GM18502 (cell line): ENCODE data around the gene ADAMTS4.

Experiments
- ATAC-seq: cut with Tn5 transposase; IDR thresholded peaks from one replicate; pipeline ENCODE4 v1.9.1; 2021; ENCODE audit warnings: mild to moderate bottlenecking; ENCODE audit not compliant: unreplicated experiment, poor library complexity

ADAMTS4 gene

DNA sequence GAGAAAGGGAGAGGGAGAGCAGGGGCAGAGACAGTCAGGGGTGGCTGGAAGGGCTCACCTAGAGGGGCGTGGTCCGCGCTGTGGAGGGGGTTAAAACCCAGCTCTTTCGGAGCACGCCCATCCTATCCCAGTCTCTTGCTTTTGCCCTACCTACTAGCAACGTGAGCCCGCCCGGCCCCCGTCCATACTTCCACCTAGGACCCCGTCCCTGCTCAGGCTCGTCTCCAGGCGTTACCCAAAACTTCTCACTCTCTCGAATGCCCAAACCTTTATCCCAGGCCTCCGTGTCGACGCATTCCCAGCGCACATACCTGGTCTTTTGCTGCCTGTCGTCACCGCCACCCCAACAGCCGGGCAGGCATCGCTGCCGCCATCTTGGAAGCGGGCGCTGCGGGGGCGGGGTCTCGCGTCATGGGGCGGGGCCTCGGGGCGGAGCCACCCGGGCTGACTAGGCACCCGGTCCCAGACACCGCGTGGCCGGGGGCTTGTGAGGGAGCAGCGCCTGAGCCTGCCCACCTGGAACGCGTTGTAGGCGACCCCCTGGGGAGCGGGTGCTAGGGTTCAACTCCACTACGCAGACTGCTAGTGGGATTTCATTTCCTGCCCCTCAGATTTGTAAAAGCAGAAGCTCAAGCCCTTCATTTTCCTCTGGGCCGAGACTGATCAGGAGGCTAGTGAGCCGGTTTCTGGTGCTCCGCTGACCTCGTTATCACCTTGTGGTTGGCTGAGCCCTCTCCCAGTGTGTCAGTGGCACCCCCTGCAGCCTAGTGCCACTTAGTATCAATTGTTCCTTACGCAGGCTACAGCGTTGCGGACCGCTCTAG, 21.5 kb downstream of the ADAMTS4 start, which contains the start of gene B4GALT3:
Gene B4GALT3, minus strand, starts transcription at position 396 of the 824 bp plus-strand sequence. CDS start 1,447 bp downstream, outside the sequence.
- ATAC-seq = peak; percentile 81

DNA sequence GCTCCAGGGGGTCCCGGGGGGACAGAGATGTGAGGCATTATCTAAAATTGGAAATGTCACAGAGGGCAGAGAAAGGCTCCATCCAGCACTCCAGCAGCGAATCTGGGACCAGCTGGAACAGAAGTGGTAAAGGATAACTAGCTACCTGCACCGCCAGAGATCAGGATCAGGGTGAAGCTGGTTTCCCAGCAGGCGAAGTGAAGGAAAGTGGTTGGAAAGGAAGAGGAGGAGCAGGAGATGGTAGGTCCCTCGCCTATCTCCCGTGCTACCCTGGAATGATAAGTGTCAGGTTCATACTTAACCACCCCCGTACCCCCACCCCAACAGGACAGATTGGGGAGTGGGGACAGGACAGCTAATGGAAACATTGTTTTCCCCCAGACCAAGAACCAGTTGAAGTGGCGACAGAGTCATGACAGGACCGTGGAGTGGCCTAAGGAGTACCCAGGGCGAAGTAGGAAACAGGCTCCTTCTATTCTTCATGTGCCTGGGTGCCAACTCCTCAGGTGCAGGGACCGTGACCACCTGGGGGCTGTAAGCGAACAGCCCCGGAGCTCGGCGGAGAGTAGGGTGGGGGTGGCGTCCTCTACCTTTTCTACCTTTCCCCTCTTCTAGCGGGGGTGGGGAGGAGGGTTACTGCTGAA, 22.3 kb downstream of the ADAMTS4 start:
- no peak for ATAC-seq

DNA sequence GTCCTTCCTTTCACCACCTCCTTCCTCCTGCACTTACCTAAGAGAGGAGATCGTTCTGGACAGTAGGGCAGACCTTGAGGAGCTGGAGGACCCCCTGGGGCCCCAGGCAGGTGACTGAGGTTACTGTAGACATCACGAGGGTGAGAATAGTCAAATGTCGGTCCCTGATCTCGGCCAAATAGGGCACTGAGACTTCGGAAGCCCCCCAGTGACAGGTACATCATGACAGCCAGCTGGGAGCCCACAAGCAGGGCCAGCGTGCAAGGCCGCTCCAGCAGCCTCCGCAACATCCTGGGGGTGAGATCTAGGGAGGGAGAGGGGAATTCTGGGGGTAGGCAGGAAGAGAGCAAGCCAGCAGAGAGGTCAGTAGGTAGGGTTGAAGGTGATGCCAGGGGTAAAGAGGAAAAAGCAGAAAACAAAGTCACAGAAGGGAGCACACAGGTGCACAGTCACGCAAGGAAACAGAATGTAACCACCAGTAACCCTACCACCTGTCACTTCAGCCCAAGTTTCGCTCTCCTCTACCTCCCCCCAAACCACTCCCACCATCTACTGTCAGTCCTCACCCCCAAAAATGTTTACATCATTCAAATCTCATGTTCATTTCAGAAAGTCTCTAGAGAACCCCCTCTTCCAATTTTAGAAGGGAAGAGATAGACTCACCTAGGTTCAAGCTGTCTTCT, 22.9 kb downstream of the ADAMTS4 start:
- no peak for ATAC-seq

DNA sequence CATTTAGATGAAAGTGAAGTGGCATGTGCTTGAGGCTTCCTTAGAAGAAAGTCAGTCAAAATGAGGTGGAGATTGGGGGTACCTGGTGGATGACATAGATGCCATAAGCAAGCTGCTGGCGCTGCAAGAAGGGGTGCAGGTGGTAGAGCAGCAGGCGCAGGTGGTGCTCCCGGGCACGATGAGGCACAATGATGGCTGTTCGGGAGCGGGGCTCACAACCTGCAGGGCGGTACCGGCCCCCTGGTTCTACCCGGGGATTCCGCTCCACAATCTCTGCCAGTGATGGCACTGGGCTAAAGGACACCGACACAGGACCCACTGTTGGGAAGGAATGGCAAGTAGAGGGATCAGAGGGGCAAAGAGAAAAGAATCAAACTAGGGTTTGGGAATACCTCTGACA, 23.9 kb downstream of the ADAMTS4 start:
- no peak for ATAC-seq

DNA sequence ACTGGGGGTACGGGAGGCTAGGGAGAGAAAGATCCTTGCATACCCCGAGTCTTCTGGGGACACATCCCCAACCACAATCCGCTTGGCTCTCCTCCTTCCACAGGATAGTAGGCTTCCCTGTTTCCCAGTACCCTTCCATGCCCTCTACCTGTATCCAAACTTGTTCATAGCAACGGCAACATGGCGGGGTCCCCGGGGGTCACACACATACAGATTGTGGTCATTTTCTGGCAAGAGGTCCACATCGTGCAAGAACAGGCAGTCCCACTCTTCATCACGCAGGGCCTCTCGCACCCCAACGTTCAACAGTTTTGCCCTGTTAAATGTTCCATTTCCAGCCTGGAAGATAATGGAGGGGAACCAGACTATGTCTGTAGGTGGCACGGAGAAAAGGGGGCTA, 25.1 kb downstream of the ADAMTS4 start:
- no peak for ATAC-seq

DNA sequence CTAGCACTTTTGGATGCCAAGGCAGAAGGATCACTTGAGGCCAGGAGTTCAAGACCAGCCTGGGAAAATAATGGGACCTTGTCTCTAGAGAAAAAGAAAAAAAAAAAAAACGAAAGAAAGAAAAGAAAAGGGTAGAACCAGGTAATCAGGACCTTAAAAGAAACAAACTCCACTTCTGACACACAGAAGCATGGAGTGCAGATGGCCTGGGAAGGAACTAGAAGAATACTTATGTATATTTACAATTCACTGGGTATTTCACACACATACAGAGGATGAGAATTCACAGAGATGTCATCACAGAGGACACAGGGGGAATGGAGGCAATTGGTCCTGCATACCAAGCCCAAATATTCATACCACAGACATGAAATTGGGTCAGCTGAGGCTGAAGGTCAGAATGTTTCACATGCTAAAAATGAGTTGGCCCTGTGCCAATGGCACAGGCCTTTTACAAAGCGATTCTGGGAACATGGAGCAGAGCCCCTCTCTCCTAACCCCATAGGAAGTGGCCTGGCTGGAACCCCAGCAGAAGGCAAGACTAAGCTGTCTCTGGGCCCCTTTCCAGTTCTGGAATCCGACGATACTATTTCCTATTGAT, 26.0 kb downstream of the ADAMTS4 start:
- no peak for ATAC-seq

DNA sequence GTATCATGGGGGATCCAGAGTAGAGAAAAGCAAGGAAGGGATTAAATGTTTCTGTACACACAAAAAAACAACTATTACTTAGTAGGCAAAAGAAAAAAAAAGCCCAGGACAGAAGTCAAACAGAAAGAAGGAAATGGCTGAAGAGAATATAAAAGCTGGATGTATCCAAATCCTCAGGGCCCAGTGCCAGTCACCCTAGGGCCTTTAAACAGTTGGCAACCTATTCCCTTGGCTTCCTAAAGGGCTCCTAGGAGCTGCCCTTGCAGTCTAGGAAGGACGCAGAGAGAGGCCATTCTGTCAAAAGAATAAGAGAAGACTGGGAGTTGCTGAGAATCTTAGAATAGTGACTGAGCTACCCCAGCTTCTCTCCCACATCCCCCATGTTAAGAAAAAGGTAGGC, 26.5 kb downstream of the ADAMTS4 start:
- no peak for ATAC-seq

DNA sequence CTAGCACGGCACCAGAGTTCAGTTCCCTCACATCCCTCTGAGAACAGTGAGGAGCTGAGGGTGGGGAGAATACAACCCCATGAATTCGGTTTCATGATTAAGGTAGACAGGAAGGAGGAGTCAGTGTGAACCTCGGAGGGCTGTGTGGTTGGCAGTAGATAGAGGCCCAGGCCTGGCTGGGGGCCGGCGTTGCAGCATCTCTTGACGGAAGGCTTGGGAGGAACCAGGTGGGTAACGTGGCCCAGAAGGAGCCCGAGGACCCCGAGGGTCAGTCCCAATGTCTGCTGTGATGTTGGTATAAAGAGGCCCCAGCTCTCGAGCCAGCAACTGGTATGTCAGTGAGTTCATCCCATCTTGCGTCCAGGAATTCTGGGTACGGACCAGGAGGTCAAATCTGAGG, 27.2 kb downstream of the ADAMTS4 start:
- ATAC-seq = no peak

DNA sequence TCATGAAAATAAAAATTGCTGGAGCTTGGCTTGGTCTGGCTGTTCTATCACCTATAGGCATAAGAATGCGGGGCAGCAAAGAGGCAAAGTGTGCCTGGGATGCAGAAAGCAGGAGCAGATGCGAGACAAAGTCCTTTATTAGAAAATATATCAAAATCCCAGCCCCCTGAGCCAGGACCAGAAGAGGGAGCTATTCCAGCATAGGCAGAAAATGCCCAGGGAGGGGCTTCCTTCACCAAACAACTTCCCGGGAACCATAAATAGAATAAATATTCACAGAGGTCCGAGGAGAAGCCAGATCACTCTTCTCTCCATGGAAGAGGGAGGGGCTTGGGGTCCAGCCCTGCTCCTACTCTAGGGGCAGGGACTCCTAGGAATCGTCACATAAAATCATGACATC, 27.7 kb downstream of the ADAMTS4 start:
- ATAC-seq = no peak

DNA sequence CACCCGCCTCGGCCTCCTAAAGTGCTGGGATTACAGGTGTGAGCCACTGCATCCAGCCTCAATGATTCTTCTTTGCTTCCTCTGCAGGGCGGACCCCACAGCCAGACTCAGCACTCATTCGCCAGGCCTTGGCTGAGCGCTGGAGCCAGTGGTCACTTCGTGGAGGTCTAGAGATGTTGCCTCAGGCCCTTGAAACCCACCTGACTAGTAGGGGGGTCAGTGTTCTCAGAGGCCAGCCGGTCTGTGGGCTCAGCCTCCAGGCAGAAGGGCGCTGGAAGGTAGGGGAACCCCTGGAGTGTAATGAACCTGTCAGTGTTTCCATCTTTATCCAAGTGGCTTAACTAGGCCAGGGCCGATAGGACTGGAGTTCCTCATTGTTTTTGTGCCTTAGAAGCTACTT, 29.9 kb downstream of the ADAMTS4 start:
- ATAC-seq = no peak

DNA sequence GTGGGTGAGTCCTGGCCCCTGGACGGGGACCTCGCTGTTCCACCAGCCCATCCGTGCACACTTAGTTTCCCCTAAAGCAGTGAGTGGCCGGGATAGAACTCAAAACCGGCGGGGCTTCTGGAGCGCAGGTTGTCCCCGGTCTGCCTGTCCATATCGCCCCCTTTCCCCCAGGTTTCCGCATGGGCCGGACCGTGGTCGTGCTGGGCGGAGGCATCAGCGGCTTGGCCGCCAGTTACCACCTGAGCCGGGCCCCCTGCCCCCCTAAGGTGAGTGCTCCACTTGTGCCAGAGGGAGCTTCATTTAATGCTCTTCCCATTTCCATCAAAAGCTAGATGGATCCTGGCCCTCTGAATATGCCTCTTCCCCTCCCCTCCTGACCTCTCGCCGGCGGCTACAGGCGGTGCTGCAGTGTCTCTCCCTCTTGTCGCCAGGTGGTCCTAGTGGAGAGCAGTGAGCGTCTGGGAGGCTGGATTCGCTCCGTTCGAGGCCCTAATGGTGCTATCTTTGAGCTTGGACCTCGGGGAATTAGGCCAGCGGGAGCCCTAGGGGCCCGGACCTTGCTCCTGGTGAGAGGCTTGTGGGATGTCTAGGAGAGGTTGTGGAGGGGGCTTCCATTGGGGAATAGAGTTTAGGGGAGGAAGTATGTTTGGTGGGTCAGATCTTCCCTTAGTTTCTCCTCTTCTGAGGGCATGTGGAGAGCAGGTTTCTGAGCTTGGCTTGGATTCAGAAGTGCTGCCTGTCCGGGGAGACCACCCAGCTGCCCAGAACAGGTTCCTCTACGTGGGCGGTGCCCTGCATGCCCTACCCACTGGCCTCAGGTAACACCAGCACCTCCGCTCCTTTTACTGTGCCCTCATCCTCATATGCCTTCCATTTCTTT, 31.9 kb downstream of the ADAMTS4 start:
- ATAC-seq = no peak

DNA sequence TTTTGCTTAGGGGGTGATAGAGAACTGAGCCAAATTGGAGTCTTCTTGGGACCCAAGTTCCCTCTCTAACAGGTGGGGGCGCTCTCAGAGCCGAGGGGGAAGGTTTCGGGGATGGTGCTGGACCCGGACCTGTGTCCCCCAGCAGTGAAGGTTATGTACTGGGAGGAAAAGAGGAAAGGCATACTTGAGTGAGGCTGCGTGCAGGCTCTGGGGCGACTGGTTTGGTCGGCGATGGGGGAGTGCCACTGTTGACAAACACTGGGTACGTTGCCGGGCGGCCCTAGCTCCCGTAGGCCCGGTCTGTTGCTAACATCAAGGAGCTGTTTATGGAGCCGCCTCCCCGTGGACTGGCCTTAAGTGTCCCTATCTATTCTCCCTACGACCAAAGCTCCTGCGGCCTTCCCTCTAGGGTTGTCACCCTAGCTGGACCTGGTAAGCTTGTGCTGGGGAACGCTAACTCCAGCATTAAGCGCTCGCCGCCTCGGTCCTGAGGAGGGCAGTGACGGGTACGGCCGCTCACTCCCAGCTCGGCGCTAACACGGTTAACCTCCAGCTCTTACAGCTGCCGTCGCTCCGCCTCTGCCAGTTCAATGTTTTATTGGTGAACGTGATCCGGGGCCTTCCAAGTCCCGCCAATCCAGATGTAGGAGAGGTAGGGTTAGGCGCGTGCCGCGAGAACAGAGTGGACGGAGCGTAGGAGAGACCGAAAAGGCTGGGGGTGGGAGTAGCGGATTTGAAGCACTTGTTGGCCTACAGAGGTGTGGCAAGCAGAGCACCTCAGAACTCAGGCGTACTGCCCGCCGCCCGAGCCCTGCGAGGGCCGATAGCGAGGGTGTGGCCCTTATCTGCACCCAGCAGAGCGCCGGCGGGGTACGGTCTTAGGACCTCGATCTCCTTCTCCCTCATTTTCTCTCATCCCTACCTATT, 32.8 kb downstream of the ADAMTS4 start, which contains the start of gene PPOX:
Gene PPOX, plus strand, starts transcription at position 685 of the 927 bp plus-strand sequence. CDS start 422 bp downstream, outside the sequence.
- peak; percentile 91 for ATAC-seq

DNA sequence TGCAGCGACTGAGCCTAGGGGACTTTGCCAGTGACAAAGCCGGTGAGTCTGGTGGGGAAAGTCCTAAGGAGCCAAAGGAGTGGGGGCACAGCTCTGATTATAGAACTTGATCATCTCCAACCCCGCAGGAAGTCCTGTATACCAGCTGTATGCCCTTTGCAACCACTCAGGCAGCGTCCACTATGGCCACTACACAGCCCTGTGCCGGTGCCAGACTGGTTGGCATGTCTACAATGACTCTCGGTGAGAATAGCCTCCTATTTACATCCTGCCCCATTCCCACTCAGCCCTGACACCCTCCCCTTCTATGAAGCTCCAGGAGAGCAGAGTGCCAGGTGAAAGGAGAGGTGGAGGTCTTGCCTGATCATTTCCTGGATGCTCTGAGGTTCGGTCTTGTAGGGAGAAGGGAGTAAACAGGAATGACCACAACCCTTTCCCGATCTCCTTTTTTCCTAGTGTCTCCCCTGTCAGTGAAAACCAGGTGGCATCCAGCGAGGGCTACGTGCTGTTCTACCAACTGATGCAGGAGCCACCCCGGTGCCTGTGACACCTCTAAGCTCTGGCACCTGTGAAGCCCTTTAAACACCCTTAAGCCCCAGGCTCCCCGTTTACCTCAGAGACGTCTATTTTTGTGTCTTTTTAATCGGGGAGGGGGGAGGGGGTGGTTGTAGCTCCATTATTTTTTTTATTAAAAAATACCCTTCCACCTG, 33.8 kb downstream of the ADAMTS4 start:
- ATAC-seq = no peak

DNA sequence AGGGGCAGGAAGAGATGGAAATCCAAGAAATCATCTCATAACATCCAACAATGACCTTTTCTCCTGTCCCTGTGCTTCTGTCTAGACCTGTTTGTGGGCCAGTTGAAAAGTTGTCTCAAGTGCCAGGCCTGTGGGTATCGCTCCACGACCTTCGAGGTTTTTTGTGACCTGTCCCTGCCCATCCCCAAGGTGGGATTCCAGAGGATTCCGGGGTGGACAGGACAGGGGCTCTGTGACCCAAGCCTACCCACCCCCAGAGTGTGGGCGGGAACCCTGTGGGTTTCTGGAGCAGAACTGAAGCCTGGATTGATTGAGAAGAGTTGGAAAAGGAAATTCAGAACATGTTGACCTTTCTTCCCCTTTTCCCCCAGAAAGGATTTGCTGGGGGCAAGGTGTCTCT, 35.1 kb downstream of the ADAMTS4 start:
- no peak for ATAC-seq

DNA sequence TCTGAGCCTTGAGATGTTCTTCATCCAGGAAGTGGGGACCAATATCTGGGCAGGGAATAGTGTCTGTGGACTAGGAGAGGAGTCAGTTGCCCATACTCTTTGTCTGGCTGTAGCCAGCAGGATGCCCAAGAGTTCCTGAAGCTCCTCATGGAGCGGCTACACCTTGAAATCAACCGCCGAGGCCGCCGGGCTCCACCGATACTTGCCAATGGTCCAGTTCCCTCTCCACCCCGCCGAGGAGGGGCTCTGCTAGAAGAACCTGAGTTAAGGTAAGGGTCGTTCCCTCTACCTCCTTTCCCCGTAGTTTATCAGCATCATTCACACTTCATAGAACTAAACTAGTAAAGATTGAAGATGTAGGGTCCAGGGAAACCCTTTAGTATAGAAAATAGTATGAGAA, 36.0 kb downstream of the ADAMTS4 start:
- no peak for ATAC-seq

DNA sequence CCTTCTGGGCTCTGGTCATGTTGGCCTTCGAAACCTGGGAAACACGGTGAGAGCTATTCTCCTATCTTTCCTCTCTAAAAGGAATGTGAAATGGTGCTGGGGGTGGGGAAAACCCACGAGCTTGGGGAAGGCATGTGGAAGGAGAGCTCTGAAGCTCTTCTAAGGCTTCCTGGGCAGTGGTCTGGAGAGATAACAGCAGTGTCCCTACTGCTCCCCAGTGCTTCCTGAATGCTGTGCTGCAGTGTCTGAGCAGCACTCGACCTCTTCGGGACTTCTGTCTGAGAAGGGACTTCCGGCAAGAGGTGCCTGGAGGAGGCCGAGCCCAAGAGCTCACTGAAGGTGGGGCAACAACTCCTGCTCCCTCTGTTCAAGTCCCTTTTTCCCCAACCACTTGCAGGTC, 36.8 kb downstream of the ADAMTS4 start:
- no peak for ATAC-seq

DNA sequence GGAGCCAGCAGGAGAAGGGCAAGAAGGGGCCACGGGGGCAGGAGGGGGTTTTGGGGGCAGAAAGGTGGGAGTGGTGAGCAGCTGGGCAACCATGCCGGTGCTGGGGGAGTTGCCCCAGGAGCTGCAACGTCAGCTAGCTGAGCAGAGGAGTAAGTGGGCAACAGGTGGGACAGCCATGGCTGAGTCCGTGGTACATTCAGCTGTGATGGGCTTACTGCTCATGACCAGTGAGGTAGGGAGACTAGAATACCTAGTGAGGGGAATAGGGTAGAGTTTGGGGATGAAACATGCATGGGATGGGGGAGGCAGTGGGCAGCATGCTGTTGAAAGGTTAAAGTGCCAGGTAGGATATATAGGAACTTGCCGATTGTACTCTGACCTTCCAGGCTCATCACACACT, 37.2 kb downstream of the ADAMTS4 start:
- ATAC-seq = no peak

DNA sequence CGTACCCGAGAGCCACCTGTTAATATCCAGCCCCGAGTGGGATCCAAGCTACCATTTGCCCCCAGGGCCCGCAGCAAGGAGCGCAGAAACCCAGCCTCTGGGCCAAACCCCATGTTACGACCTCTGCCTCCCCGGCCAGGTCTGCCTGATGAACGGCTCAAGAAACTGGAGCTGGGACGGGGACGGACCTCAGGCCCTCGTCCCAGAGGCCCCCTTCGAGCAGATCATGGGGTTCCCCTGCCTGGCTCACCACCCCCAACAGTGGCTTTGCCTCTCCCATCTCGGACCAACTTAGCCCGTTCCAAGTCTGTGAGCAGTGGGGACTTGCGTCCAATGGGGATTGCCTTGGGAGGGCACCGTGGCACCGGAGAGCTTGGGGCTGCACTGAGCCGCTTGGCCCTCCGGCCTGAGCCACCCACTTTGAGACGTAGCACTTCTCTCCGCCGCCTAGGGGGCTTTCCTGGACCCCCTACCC, 38.1 kb downstream of the ADAMTS4 start:
- ATAC-seq = no peak
